Endothelial cell of umbilical vein (primary cell): Measurements from ENCODE around the gene CARMIL3. TPM values are rescaled to one million over a fixed set of nuclear protein-coding genes. Genes with fewer than 3 reads are reported as not detected.

Source experiments
- BruUV-seq: library from RNA; stranded (reverse); fragments of 400-500 nt; replicated peaks from 2 replicates; lab custom pipeline; 2021; lab: Mats Ljungman, UMichigan
- CTCF ChIA-PET: fragments of 300-600, 350-600 bp; sonication (Branson Sonifier 250); formaldehyde crosslinking; loops from one replicate; lab custom pipeline; 2021; ENCODE audit warnings: antibody characterized with exemption, inconsistent platforms; lab: Charles Lee
- POLR2A ChIA-PET: fragments of 300-600, 350-600 bp; sonication (Branson Sonifier 250); formaldehyde crosslinking; loops from one replicate; lab custom pipeline; 2021; ENCODE audit warnings: antibody characterized with exemption, inconsistent platforms; lab: Charles Lee
- DNase-seq: peaks from one replicate; pipeline ENCODE4 v3.0.0-alpha.2; 2011; ENCODE audit warnings: low read depth, low spot score
- FAIRE-seq: peaks from 2 replicates; lab custom pipeline; 2011; peaks lifted over from hg19 to GRCh38; lab: Jason Lieb, UNC
- H2AFZ ChIP-seq: 2 replicates; pipeline ENCODE4 v1.6.0; 2012; ENCODE audit warnings: low read depth, low read length, control low read depth, inconsistent platforms
- H3K27ac ChIP-seq: 2 replicates; pipeline ENCODE4 v1.5.1; 2011; ENCODE audit warnings: low read depth, mild to moderate bottlenecking, control low read depth, low read length, moderate library complexity; ENCODE audit not compliant: insufficient read depth
- H3K27me3 ChIP-seq, 2 experiments: 2 replicates each; pipeline versions ENCODE4 v1.6.0 to v1.6.1; 2011; ENCODE audit warnings: low read length in 2 of 2, mixed read lengths in 1 of 2; ENCODE audit not compliant: control insufficient read depth in 2 of 2, insufficient read depth in 2 of 2
- H3K36me3 ChIP-seq, 2 experiments: 2 replicates in 1 of 2; 3 replicates in 1 of 2; pipeline ENCODE4 v1.5.1; 2011; ENCODE audit warnings: low read length in 2 of 2, mild to moderate bottlenecking in 1 of 2, moderate library complexity in 1 of 2; ENCODE audit not compliant: control insufficient read depth in 2 of 2, insufficient read depth in 2 of 2; ENCODE audit errors: extremely low read depth in 1 of 2
- H3K4me1 ChIP-seq: 3 replicates; pipeline ENCODE4 v1.5.1; 2011; ENCODE audit warnings: mild to moderate bottlenecking, low read length; ENCODE audit not compliant: control insufficient read depth, insufficient read depth; ENCODE audit errors: extremely low read depth
- H3K4me2 ChIP-seq: 2 replicates; pipeline ENCODE4 v1.6.1; 2011; ENCODE audit warnings: low read length, control low read depth, mixed read lengths; ENCODE audit not compliant: insufficient read depth
- H3K4me3 ChIP-seq, 3 experiments: fragments of 200-600 bp in 1 of 3; sonication (generic), shearing (Covaris generic) in 1 of 3; replicated peaks in 1 of 3; 2 replicates each; pipeline ENCODE4 v1.5.1; 2011 to 2016; ENCODE audit warnings: control low read depth in 3 of 3, low read length in 3 of 3, mild to moderate bottlenecking in 2 of 3, inconsistent platforms in 1 of 3, low read depth in 1 of 3, moderate library complexity in 1 of 3; ENCODE audit not compliant: insufficient read depth in 1 of 3
- H3K79me2 ChIP-seq: 2 replicates; pipeline ENCODE4 v1.6.0; 2012; ENCODE audit warnings: low read length, inconsistent platforms; ENCODE audit not compliant: control insufficient read depth, insufficient read depth
- H3K9ac ChIP-seq: replicated peaks from 2 replicates; pipeline ENCODE3; 2011; ENCODE audit warnings: low read length, control low read depth; ENCODE audit not compliant: insufficient read depth; ENCODE audit errors: extremely low read depth
- H3K9me1 ChIP-seq: replicated peaks from 3 replicates; pipeline ENCODE4 v1.6.0; 2011; ENCODE audit warnings: mild to moderate bottlenecking, low read length; ENCODE audit not compliant: control insufficient read depth, insufficient read depth; ENCODE audit errors: extremely low read depth
- H3K9me3 ChIP-seq: replicated peaks from 2 replicates; pipeline ENCODE4 v1.5.1; 2012; ENCODE audit warnings: low read length, inconsistent platforms; ENCODE audit not compliant: control insufficient read depth, insufficient read depth
- H4K20me1 ChIP-seq: replicated peaks from 2 replicates; pipeline ENCODE3; 2011; ENCODE audit warnings: mild to moderate bottlenecking, low read length; ENCODE audit not compliant: control insufficient read depth, insufficient read depth; ENCODE audit errors: extremely low read depth
- CTCF ChIP-seq, 2 donors: IDR thresholded peaks; 1 replicate in 1 of 2; 2 replicates in 1 of 2; pipeline ENCODE4 v1.5.1; 2011; ENCODE audit warnings: low read length in 2 of 2, mild to moderate bottlenecking in 2 of 2, moderate library complexity in 2 of 2, control low read depth in 1 of 2, inconsistent platforms in 1 of 2, low read depth in 1 of 2; ENCODE audit not compliant: insufficient read depth in 1 of 2; ENCODE audit errors: extremely low read depth in 1 of 2
- EZH2 ChIP-seq: IDR thresholded peaks from 2 replicates; pipeline ENCODE4 v1.6.1; 2012; ENCODE audit warnings: borderline replicate concordance, low read depth, mild to moderate bottlenecking, moderate library complexity, low read length, inconsistent platforms; ENCODE audit not compliant: severe bottlenecking
- FOS ChIP-seq: IDR thresholded peaks from 2 replicates; pipeline ENCODE4 v1.6.1; 2011; ENCODE audit warnings: mild to moderate bottlenecking, low read length, moderate library complexity, borderline replicate concordance; ENCODE audit not compliant: insufficient read depth
- GATA2 ChIP-seq: IDR thresholded peaks from 2 replicates; pipeline ENCODE4 v1.7.0; 2011; ENCODE audit warnings: low read depth, mild to moderate bottlenecking, moderate library complexity, mixed read lengths, low read length; ENCODE audit not compliant: insufficient read length, insufficient read depth
- JUN ChIP-seq: IDR thresholded peaks from 2 replicates; pipeline ENCODE4 v1.6.1; 2011; ENCODE audit warnings: borderline replicate concordance, low read depth; ENCODE audit not compliant: insufficient read length, insufficient read depth
- MAX ChIP-seq: IDR thresholded peaks from 2 replicates; pipeline ENCODE4 v1.6.1; 2011; ENCODE audit not compliant: insufficient read depth, insufficient read length
- MYC ChIP-seq: IDR thresholded peaks from one replicate; pipeline ENCODE4 v1.6.1; 2011; ENCODE audit warnings: mild to moderate bottlenecking, low read depth, low read length
- POLR2A ChIP-seq: IDR thresholded peaks from 2 replicates; pipeline ENCODE4 v1.6.1; 2012; ENCODE audit warnings: low read depth, mild to moderate bottlenecking, control low read depth, low read length
- POLR2AphosphoS5 ChIP-seq: IDR thresholded peaks from 2 replicates; pipeline ENCODE4 v1.6.1; 2012; ENCODE audit warnings: low read depth, mild to moderate bottlenecking, control low read depth, low read length, moderate library complexity; ENCODE audit not compliant: insufficient read depth
- dilution Hi-C: fragments of 300-500 bp; cut with MboI; formaldehyde crosslinking; loops from one replicate; pipeline ENCODE4 v1.15.0; 2019; ENCODE audit warnings: low sequenced_read_pairs; ENCODE audit not compliant: extremely low pct_ligation_motif_present
- intact Hi-C: fragments of 100-400 bp; cut with micrococcal nuclease; formaldehyde crosslinking; loops from one replicate; pipeline ENCODE4 v1.10.0; 2022
- polyA plus RNA-seq, 4 experiments: library from polyadenylated mRNA; depleted of rRNA in 3 of 4; stranded (reverse) in 3 of 4; unstranded in 1 of 4; fragments of >200 nt; gene quantifications; 2 replicates each; pipeline versions ENCODE4 v1.2.1 to v1.2.3, GENCODE V29; 2011 to 2012; ENCODE audit warnings: missing spikeins in 1 of 4
- total RNA-seq: library from RNA; stranded (reverse); gene quantifications from 2 replicates; pipeline ENCODE4 v1.2.3, GENCODE V29; 2021

CARMIL3 gene
- total and polyA plus RNA-seq, 2 donors (not counting 3 experiments of a cell fraction or from before 2014, with no cell fraction given): 0.03 TPM; not detected in 1

- Histone ChIP-seq H3K4me2 (no peak overlapping the region), H3K9ac (no peak overlapping the region), H3K9me3 (no peaks in the 10 kb centered on the region), H3K4me3 (no peak overlapping the region), H4K20me1 (no peaks in the 10 kb centered on the region), H2AFZ (no peak overlapping the region), H3K9me1 (no peaks in the 10 kb centered on the region), H3K79me2 (no peaks in the 10 kb centered on the region), H3K4me1 (no peaks in the 10 kb centered on the region), H3K36me3 (no peaks in the 10 kb centered on the region), H3K27ac (no peak overlapping the region), H3K27me3 (peaks cover 28 to 35% of the 10 kb centered on the region in 2 experiments)
- intact Hi-C loops: no loop called here
- FAIRE-seq (no peak), DNase-seq (no peak)
- ChIA-PET POLR2A (interaction anchor here (0.5 kb wide), 1 partner anchor 900 kb away, joined by 10 read pairs; no protein-coding TSS in a partner anchor), CTCF (interaction anchor here (1.3 to 5.7 kb wide), 5 partner anchors 9 to 46 kb away, joined by 3 to 51 read pairs (median 18); partner anchors contain the start of gene CPNE6)
- dilution Hi-C loops: no loop called here
- TF ChIP-seq FOS (no peak), POLR2A (no peak), EZH2 (no peak)
- no TSS peak for BruUV-seq
Measured at GRCh38 chr14:24082411-24083080, 30.7 kb downstream of the CARMIL3 start.

GRCh38 chr14:24083462-24083861, 31.7 kb downstream of the CARMIL3 start:
- dilution Hi-C loops: no loop called here
- Histone ChIP-seq H3K4me2 (no peak overlapping the region), H3K36me3 (no peaks in the 10 kb centered on the region), H3K4me3 (no peak overlapping the region), H3K9me1 (no peaks in the 10 kb centered on the region), H4K20me1 (no peaks in the 10 kb centered on the region), H3K27me3 (peaks cover 28 to 35% of the 10 kb centered on the region in 2 experiments), H3K9me3 (no peaks in the 10 kb centered on the region), H2AFZ (no peak overlapping the region), H3K9ac (no peak overlapping the region), H3K79me2 (no peaks in the 10 kb centered on the region), H3K27ac (no peak overlapping the region), H3K4me1 (no peaks in the 10 kb centered on the region)
- POLR2A ChIA-PET: no interaction called here
- FAIRE-seq: no peak
- CTCF ChIA-PET: interaction anchor here (1.3 to 5.7 kb wide), 2 partner anchors 26 to 47 kb away, joined by 3 to 51 read pairs; no protein-coding TSS in a partner anchor
- TF ChIP-seq GATA2 (no peak), EZH2 (no peak), JUN (no peak), MYC (no peak), POLR2A (no peak), MAX (no peak), POLR2AphosphoS5 (no peak), FOS (no peak), CTCF (IDR thresholded peaks at IDR 0.05; ENCODE audit: extremely low read depth in 1 of 2, insufficient read depth in 1 of 2, low read depth in 1 of 2, low read length in 2 of 2) (no peak)
- intact Hi-C loops: no loop called here
- no TSS peak for BruUV-seq
- no peak for DNase-seq
